ENCODE results near the gene HEXIM2.

GRCh38 chr17:45172232-45172540 lies 10.5 kb downstream of the HEXIM2 start:
- TF ChIP-seq, protein P1, sequence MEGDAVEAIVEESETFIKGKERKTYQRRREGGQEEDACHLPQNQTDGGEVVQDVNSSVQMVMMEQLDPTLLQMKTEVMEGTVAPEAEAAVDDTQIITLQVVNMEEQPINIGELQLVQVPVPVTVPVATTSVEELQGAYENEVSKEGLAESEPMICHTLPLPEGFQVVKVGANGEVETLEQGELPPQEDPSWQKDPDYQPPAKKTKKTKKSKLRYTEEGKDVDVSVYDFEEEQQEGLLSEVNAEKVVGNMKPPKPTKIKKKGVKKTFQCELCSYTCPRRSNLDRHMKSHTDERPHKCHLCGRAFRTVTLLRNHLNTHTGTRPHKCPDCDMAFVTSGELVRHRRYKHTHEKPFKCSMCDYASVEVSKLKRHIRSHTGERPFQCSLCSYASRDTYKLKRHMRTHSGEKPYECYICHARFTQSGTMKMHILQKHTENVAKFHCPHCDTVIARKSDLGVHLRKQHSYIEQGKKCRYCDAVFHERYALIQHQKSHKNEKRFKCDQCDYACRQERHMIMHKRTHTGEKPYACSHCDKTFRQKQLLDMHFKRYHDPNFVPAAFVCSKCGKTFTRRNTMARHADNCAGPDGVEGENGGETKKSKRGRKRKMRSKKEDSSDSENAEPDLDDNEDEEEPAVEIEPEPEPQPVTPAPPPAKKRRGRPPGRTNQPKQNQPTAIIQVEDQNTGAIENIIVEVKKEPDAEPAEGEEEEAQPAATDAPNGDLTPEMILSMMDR (IDR thresholded peaks at IDR 0.05): no peak
- no peak for TF ChIP-seq FOSL2 (IDR thresholded peaks at IDR 0.05; ENCODE audit: borderline replicate concordance, low read depth)
- TF ChIP-seq, protein P2, sequence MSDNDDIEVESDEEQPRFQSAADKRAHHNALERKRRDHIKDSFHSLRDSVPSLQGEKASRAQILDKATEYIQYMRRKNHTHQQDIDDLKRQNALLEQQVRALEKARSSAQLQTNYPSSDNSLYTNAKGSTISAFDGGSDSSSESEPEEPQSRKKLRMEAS (IDR thresholded peaks at IDR 0.05; ENCODE audit: low read depth): no peak
- TF ChIP-seq FOXM1 (IDR thresholded peaks at IDR 0.05; ENCODE audit: low read depth): no peak
- no peak for TF ChIP-seq CHD2 (IDR thresholded peaks at IDR 0.05; ENCODE audit: low read length, partially characterized antibody)
- TF ChIP-seq TEAD4 (IDR thresholded peaks at IDR 0.05; ENCODE audit: borderline replicate concordance, insufficient read depth): no peak
- TF ChIP-seq, protein P3, sequence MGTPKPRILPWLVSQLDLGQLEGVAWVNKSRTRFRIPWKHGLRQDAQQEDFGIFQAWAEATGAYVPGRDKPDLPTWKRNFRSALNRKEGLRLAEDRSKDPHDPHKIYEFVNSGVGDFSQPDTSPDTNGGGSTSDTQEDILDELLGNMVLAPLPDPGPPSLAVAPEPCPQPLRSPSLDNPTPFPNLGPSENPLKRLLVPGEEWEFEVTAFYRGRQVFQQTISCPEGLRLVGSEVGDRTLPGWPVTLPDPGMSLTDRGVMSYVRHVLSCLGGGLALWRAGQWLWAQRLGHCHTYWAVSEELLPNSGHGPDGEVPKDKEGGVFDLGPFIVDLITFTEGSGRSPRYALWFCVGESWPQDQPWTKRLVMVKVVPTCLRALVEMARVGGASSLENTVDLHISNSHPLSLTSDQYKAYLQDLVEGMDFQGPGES (IDR thresholded peaks at IDR 0.05; ENCODE audit: low read depth, low read length): no peak
- no peak for TF ChIP-seq EP300 (IDR thresholded peaks at IDR 0.05; ENCODE audit: borderline replicate concordance in 1 of 2, low read depth in 1 of 2, low read length in 1 of 2)
- TF ChIP-seq ELF1 (IDR thresholded peaks at IDR 0.05): no peak
- no peak for TF ChIP-seq REST (IDR thresholded peaks at IDR 0.05; ENCODE audit: low read depth, low read length)
- no peak for TF ChIP-seq YY1 (IDR thresholded peaks at IDR 0.05; ENCODE audit: low read depth)
- no peak for TF ChIP-seq SIN3A (IDR thresholded peaks at IDR 0.05; ENCODE audit: borderline replicate concordance, low read depth, low read length)
- no peak for TF ChIP-seq RAD21 (IDR thresholded peaks at IDR 0.05; ENCODE audit: low read length)
